CD4-positive, alpha-beta T cell (primary cell): ENCODE measurements around the gene RAP1A. TPM values are rescaled to one million over a fixed set of nuclear protein-coding genes. Genes with fewer than 3 reads are reported as not detected.
A peak's percentile ranks its signal among the peaks of the same experiment; 100 is the strongest.

Experiments
- ATAC-seq: fragments of 200-7000 bp; cut with Tn5 transposase; one replicate; pipeline ENCODE4 v1.10.0; 2022; ENCODE audit warnings: mild to moderate bottlenecking; ENCODE audit not compliant: poor library complexity
- CTCF ChIA-PET: fragments of 350-600 bp; sonication (Branson Sonifier 250); formaldehyde crosslinking; loops from one replicate; lab custom pipeline; 2021; ENCODE audit warnings: antibody characterized with exemption, inconsistent platforms; lab: Charles Lee
- POLR2A ChIA-PET: fragments of 350-600 bp; sonication (Branson Sonifier 250); formaldehyde crosslinking; loops from one replicate; lab custom pipeline; 2021; ENCODE audit warnings: antibody characterized with exemption, inconsistent platforms; lab: Charles Lee
- DNase-seq, 14 experiments: peaks; one replicate each; pipeline ENCODE4 v3.0.0-alpha.2; 2013 to 2020; ENCODE audit warnings: mixed read lengths in 2 of 14
- H3K27ac ChIP-seq, 2 donors: one replicate each; pipeline versions ENCODE4 v1.5.1 to v1.7.0; 2013; ENCODE audit warnings: low read length in 2 of 2, low read depth in 1 of 2, mild to moderate bottlenecking in 1 of 2
- H3K27me3 ChIP-seq, 2 experiments: 1 replicate in 1 of 2; 2 replicates in 1 of 2; pipeline versions ENCODE4 v1.6.1 to v1.7.0; 2013; ENCODE audit warnings: low read length in 2 of 2, control low read depth in 1 of 2, mild to moderate bottlenecking in 1 of 2, moderate library complexity in 1 of 2; ENCODE audit not compliant: insufficient read depth in 2 of 2, control insufficient read depth in 1 of 2
- H3K36me3 ChIP-seq: one replicate; pipeline ENCODE4 v1.6.1; 2013; ENCODE audit warnings: low read length, control low read depth; ENCODE audit not compliant: insufficient read depth
- H3K4me1 ChIP-seq: one replicate; pipeline ENCODE4 v1.6.1; 2013; ENCODE audit warnings: low read length, control low read depth; ENCODE audit not compliant: insufficient read depth
- H3K4me3 ChIP-seq: one replicate; pipeline ENCODE4 v1.5.1; 2013; ENCODE audit warnings: mild to moderate bottlenecking, low read length, moderate library complexity
- H3K9me3 ChIP-seq, 2 experiments: 1 replicate in 1 of 2; 2 replicates in 1 of 2; pipeline versions ENCODE4 v1.6.1 to v1.7.0; 2013; ENCODE audit warnings: low read length in 2 of 2, mild to moderate bottlenecking in 2 of 2, control low read depth in 1 of 2, moderate library complexity in 1 of 2; ENCODE audit not compliant: control insufficient read depth in 1 of 2, insufficient read depth in 1 of 2
- H3K27ac Mint-ChIP-seq: one replicate; pipeline ENCODE4 v1.8.0; 2020; ENCODE audit warnings: mixed read lengths
- H3K27me3 Mint-ChIP-seq: one replicate; pipeline ENCODE4 v1.8.0; 2021; ENCODE audit warnings: mixed read lengths
- H3K36me3 Mint-ChIP-seq: one replicate; pipeline ENCODE4 v1.8.0; 2021; ENCODE audit warnings: low read depth, mixed read lengths
- H3K4me1 Mint-ChIP-seq: one replicate; pipeline ENCODE4 v1.8.0; 2021; ENCODE audit warnings: low read depth, mixed read lengths
- H3K4me3 Mint-ChIP-seq: one replicate; pipeline ENCODE4 v1.8.0; 2020; ENCODE audit warnings: mild to moderate bottlenecking, mixed read lengths
- H3K9me3 Mint-ChIP-seq: one replicate; pipeline ENCODE4 v1.8.0; 2020; ENCODE audit warnings: mixed read lengths
- CTCF ChIP-seq: fragments of 200-600 bp; IDR thresholded peaks from one replicate; pipeline ENCODE4 v1.8.0; 2022; ENCODE audit warnings: antibody characterized with exemption, mild to moderate bottlenecking
- intact Hi-C, 2 experiments: fragments of 100-400 bp; cut with DNase I in 1 of 2; cut with micrococcal nuclease in 1 of 2; formaldehyde crosslinking; loops; one replicate each; pipeline versions ENCODE4 v1.15.1 to v1.9.0; 2023 to 2025; cut with DNase I, micrococcal nuclease
- total RNA-seq, 174 experiments: library from RNA in 2 of 174; stranded (reverse) in 2 of 174; gene quantifications; one replicate each; pipeline ENCODE4 v1.2.3 and lab custom pipeline; 2021 to 2026

Gene RAP1A
- total RNA-seq, 2 experiments from 2014 or later = 63.8 to 67.1 TPM

- Mint-ChIP-seq H3K4me3 (no peak overlapping the region), H3K27ac (no peak overlapping the region), H3K4me1 (peaks cover 21% of the 10 kb centered on the region), H3K36me3 (no peaks in the 10 kb centered on the region), H3K27me3 (peaks cover 20% of the 10 kb centered on the region), H3K9me3 (no peaks in the 10 kb centered on the region)
- Histone ChIP-seq H3K4me3 (no peak overlapping the region), H3K36me3 (no peaks in the 10 kb centered on the region), H3K4me1 (peaks cover 37% of the 10 kb centered on the region), H3K27ac (no peak overlapping the region), H3K27me3 (peaks cover 29 to 31% of the 10 kb centered on the region in 2 experiments), H3K9me3 (no peaks in the 10 kb centered on the region)
- TF ChIP-seq CTCF = no peak
- intact Hi-C loops = no loop called here
- POLR2A ChIA-PET = interaction anchor here (1.1 kb wide), 2 partner anchors 19 to 21 kb away, joined by 3 to 5 read pairs; no protein-coding TSS in a partner anchor
- DNase-seq = no peak
- no peak for ATAC-seq
- CTCF ChIA-PET = no interaction called here
Measured at GRCh38 chr1:111735858-111736544, 116.4 kb downstream of the RAP1A start.

- no peak overlapping the region for H3K4me3 ChIP-seq
- ATAC-seq (no peak), DNase-seq (no peak)
- no peaks in the 10 kb centered on the region for H3K36me3 ChIP-seq
- CTCF ChIA-PET = interaction anchor here (1.2 to 3.8 kb wide), 2 partner anchors 32 to 228 kb away, joined by 3 to 20 read pairs; no protein-coding TSS in a partner anchor
- H3K27ac Mint-ChIP-seq = no peak overlapping the region
- peak overlapping the region; percentile 77 for H3K4me3 Mint-ChIP-seq
- H3K27me3 Mint-ChIP-seq = peaks cover 27% of the 10 kb centered on the region
- H3K36me3 Mint-ChIP-seq = no peaks in the 10 kb centered on the region
- peaks cover 37% of the 10 kb centered on the region for H3K4me1 ChIP-seq
- no peak overlapping the region for H3K27ac ChIP-seq
- intact Hi-C loops = no loop called here
- no peak for TF ChIP-seq CTCF
- POLR2A ChIA-PET = interaction anchor here (1.1 kb wide), 2 partner anchors 18 to 22 kb away, joined by 3 to 5 read pairs; no protein-coding TSS in a partner anchor
- H3K4me1 Mint-ChIP-seq = peaks cover 21% of the 10 kb centered on the region
- no peaks in the 10 kb centered on the region for H3K9me3 ChIP-seq
- no peaks in the 10 kb centered on the region for H3K9me3 Mint-ChIP-seq
- peaks cover 34 to 36% of the 10 kb centered on the region in 2 experiments for H3K27me3 ChIP-seq
Measured at GRCh38 chr1:111736548-111737215, 117.1 kb downstream of the RAP1A start.

- no peaks in the 10 kb centered on the region for H3K9me3 Mint-ChIP-seq
Measured at GRCh38 chr1:111737216-111738132, 117.9 kb downstream of the RAP1A start.

More at GRCh38 chr1:111737216-111738132, 117.9 kb downstream of the RAP1A start:
- no peak for ATAC-seq
- no peaks in the 10 kb centered on the region for H3K36me3 ChIP-seq
- POLR2A ChIA-PET = interaction anchor here (1.1 to 3.1 kb wide), 3 partner anchors 17 to 23 kb away, joined by 3 to 21 read pairs (median 5); partner anchors contain the start of gene DDX20
- H3K9me3 ChIP-seq = no peaks in the 10 kb centered on the region
- peaks cover 21% of the 10 kb centered on the region for H3K4me1 Mint-ChIP-seq
- DNase-seq = no peak
- no peak overlapping the region for H3K27ac ChIP-seq
- H3K27ac Mint-ChIP-seq = no peak overlapping the region
- H3K36me3 Mint-ChIP-seq = no peaks in the 10 kb centered on the region
- H3K27me3 Mint-ChIP-seq = peaks cover 32% of the 10 kb centered on the region
- H3K4me3 Mint-ChIP-seq = peak overlapping the region; percentile 77
- no peak overlapping the region for H3K4me3 ChIP-seq
- TF ChIP-seq CTCF = no peak
- H3K4me1 ChIP-seq = peaks cover 37% of the 10 kb centered on the region
- CTCF ChIA-PET = interaction anchor here (1.2 to 3.8 kb wide), 4 partner anchors 17 to 229 kb away, joined by 3 to 20 read pairs (median 8); no protein-coding TSS in a partner anchor
- intact Hi-C loops = loop anchor here in 1 of 2 experiments (2.0 kb wide), 1 partner anchor 15 kb away; no protein-coding TSS in a partner anchor
- peaks cover 34 to 36% of the 10 kb centered on the region in 2 experiments for H3K27me3 ChIP-seq
